ENCODE results near the gene UBE2E3.

DNA sequence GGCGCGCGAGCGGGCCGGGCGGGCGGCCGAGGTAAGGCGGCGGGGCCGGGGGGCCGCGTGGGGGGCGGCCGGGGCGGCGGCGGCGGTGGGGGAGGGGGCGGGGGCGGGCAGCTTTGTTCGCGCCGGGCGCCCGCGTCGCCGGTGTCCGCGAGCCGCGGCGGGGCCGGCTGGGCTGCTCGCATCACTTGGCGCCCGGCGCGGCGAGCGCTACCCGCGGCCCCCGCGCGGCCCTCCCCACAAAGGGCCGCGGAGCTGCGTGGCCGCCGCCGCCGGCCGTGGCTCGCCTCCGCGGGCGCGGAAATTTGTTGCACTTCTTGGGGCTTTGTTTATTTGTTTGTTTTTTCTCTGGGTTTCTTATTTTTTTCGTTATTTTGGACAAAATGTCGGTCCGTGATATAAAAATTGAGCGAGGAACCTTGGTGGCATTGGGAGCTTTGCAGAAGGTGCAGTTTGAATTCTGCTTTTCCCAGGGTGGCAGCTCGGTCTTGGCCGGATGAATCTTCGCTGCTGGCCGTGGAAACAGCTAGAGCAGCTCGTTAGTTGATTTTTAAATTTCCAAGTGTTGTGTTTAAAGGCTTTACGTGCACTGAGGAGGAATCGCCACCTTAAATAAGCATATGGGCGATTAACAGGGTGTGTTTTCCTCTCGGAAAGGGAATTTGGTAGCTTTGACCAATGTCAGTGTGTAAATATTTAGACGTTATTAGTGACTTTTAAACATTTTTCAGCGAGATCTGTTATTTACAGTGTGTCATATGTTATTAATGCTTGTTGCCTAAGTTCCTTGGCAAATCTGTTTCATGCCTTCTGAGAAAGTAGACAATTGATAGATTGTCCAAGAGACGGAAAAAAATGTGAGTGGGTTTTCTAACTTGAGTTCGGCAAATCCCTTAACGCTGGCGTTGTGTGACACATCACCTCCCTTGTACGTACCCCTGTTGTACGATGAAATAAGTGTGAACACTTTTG lies 822 bp downstream of the UBE2E3 start:
- TF ChIP-seq, protein P1, sequence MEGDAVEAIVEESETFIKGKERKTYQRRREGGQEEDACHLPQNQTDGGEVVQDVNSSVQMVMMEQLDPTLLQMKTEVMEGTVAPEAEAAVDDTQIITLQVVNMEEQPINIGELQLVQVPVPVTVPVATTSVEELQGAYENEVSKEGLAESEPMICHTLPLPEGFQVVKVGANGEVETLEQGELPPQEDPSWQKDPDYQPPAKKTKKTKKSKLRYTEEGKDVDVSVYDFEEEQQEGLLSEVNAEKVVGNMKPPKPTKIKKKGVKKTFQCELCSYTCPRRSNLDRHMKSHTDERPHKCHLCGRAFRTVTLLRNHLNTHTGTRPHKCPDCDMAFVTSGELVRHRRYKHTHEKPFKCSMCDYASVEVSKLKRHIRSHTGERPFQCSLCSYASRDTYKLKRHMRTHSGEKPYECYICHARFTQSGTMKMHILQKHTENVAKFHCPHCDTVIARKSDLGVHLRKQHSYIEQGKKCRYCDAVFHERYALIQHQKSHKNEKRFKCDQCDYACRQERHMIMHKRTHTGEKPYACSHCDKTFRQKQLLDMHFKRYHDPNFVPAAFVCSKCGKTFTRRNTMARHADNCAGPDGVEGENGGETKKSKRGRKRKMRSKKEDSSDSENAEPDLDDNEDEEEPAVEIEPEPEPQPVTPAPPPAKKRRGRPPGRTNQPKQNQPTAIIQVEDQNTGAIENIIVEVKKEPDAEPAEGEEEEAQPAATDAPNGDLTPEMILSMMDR (IDR thresholded peaks at IDR 0.05; ENCODE audit: poor library complexity) = no peak
- no peak for TF ChIP-seq EZH2 (IDR thresholded peaks at IDR 0.05; ENCODE audit: borderline replicate concordance)

Data from hepatocyte (in vitro differentiated cells).